Prostate gland (tissue), 2 donors: Measurements from ENCODE around the gene EID2B. TPM values are rescaled to one million over a fixed set of nuclear protein-coding genes. Genes with fewer than 3 reads are reported as not detected.
A peak's percentile ranks its signal among the peaks of the same experiment; 100 is the strongest.

Source experiments
- DNase-seq: peaks from one replicate; pipeline ENCODE4 v3.0.0-alpha.2; 2019; ENCODE audit warnings: low spot score
- H3K27ac ChIP-seq, 2 donors: fragments of 200-600 bp; sonication (generic); 2 replicates each; pipeline ENCODE4 v1.5.1; 2017 to 2019
- H3K27me3 ChIP-seq: fragments of 200-600 bp; sonication (generic); replicated peaks from 2 replicates; pipeline ENCODE4 v1.5.1; 2019; ENCODE audit not compliant: insufficient read depth
- H3K36me3 ChIP-seq, 2 donors: fragments of 200-600 bp; sonication (generic); 1 replicate in 1 of 2; 2 replicates in 1 of 2; pipeline versions ENCODE4 v1.5.1 to v1.8.1; 2017 to 2019
- H3K4me1 ChIP-seq: fragments of 200-600 bp; sonication (generic); replicated peaks from 2 replicates; pipeline ENCODE4 v1.5.1; 2019
- H3K4me3 ChIP-seq, 2 donors: fragments of 200-600 bp; sonication (generic); 2 replicates each; pipeline ENCODE4 v1.5.1; 2017 to 2019
- H3K9me3 ChIP-seq: fragments of 200-600 bp; sonication (generic); 2 replicates; pipeline ENCODE4 v1.5.1; 2017
- POLR2A ChIP-seq: fragments of 450-650 bp; IDR thresholded peaks from one replicate; pipeline ENCODE4 v1.6.1; 2016; ENCODE audit warnings: antibody characterized with exemption, mild to moderate bottlenecking
- POLR2AphosphoS5 ChIP-seq: sonication (generic); formaldehyde crosslinking; IDR thresholded peaks from one replicate; pipeline ENCODE4 v1.6.1; 2017; ENCODE audit warnings: antibody characterized with exemption
- WGBS: methylation state at CpG from one replicate; pipeline ENCODE4 v1.1.5; 2018; 5-methylcytosine and 5-hydroxymethylcytosine counted together
- intact Hi-C: fragments of 100-400 bp; cut with DNase I; formaldehyde crosslinking; loops from one replicate; pipeline ENCODE4 v1.14.2; 2022
- total RNA-seq, 2 donors: library from RNA; depleted of rRNA; stranded (reverse); fragments of >200 nt; gene quantifications; one replicate each; pipeline ENCODE4 v1.1.0, GENCODE V29; 2016
- TF ChIP-seq, protein P1 (sequence below), 4 experiments: fragments of 200-600 bp in 2 of 4; fragments of 450-650 bp in 2 of 4; sonication (generic) in 2 of 4; IDR thresholded peaks; 1 replicate in 3 of 4; 2 replicates in 1 of 4; pipeline ENCODE4 v1.5.1; 2016 to 2019; ENCODE audit warnings: antibody characterized with exemption in 4 of 4, mild to moderate bottlenecking in 2 of 4, moderate library complexity in 2 of 4

Gene EID2B
- total RNA-seq, 2 donors from 2014 or later = 2.6 to 4.5 TPM

DNA sequence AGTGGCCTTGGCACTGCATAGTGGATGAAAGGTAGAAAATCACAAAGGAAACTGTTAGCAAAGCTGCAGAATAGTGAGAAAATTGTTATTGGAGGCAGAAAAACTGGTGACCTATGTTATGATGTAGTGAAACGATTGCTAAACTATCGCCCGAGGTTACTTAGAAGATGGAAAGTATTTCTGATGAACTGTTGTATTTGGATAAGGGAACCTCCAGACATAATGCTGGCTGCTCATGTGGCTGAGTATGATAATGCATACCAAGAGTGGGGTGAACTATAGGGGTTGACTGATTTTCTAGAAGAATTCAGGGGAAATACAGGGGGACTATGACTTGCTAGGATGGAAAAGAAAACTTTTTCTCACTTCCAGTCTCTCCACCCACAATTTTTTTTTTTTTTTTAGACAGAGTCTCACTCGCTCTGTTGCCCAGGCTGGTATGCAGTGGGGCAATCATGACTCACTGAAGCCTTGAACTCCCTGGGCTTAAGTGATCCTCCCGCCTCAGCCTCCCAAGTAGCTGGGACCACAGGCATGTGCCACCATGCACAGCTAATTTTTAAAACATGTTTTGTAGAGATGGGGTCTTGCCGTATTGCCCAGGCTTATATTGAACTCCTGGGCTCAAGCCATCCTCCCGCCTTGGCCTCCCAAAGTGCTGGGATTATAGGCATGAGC lies 11.7 kb upstream of the EID2B start:
- WGBS = 90% methylated on average over 7 of the region's 7 CpGs
- Histone ChIP-seq H3K27ac (no peak overlapping the region), H3K4me1 (no peaks in the 10 kb centered on the region), H3K9me3 (no peaks in the 10 kb centered on the region), H3K27me3 (no peaks in the 10 kb centered on the region), H3K36me3 (no peaks in the 10 kb centered on the region), H3K4me3 (no peak overlapping the region)
- TF ChIP-seq POLR2A (no peak), POLR2AphosphoS5 (no peak)
- TF ChIP-seq, protein P1, sequence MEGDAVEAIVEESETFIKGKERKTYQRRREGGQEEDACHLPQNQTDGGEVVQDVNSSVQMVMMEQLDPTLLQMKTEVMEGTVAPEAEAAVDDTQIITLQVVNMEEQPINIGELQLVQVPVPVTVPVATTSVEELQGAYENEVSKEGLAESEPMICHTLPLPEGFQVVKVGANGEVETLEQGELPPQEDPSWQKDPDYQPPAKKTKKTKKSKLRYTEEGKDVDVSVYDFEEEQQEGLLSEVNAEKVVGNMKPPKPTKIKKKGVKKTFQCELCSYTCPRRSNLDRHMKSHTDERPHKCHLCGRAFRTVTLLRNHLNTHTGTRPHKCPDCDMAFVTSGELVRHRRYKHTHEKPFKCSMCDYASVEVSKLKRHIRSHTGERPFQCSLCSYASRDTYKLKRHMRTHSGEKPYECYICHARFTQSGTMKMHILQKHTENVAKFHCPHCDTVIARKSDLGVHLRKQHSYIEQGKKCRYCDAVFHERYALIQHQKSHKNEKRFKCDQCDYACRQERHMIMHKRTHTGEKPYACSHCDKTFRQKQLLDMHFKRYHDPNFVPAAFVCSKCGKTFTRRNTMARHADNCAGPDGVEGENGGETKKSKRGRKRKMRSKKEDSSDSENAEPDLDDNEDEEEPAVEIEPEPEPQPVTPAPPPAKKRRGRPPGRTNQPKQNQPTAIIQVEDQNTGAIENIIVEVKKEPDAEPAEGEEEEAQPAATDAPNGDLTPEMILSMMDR (IDR thresholded peaks at IDR 0.05) = no peak
- intact Hi-C loops = no loop called here
- no peak for DNase-seq

DNA sequence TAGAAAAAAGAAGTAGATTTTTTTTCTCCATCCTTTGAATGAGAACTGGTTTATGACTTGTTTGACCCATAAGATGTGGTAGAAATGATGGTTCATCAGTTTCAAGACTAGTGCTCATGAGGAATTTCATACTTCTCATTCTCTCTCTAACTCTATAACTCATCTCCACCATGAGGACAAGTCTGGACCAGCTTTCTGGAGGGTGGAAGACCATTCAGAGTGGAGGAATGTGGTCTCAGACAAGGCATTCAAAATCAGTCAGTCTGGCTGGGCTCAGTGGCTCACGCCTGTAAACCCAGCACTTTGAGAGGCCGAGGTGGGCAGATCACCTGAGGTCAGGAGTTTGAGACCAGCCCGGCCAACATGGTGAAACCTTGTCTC lies 10.8 kb upstream of the EID2B start:
- 57% methylated on average over 3 of the region's 3 CpGs for WGBS
- intact Hi-C loops = no loop called here
- Histone ChIP-seq H3K36me3 (no peaks in the 10 kb centered on the region), H3K4me1 (peaks cover 3% of the 10 kb centered on the region), H3K27ac (no peak overlapping the region), H3K27me3 (no peaks in the 10 kb centered on the region), H3K4me3 (no peak overlapping the region), H3K9me3 (no peaks in the 10 kb centered on the region)
- no peak for DNase-seq
- no peak for TF ChIP-seq POLR2AphosphoS5
- TF ChIP-seq, protein P1 (IDR thresholded peaks at IDR 0.05) = no peak
- no peak for TF ChIP-seq POLR2A

DNA sequence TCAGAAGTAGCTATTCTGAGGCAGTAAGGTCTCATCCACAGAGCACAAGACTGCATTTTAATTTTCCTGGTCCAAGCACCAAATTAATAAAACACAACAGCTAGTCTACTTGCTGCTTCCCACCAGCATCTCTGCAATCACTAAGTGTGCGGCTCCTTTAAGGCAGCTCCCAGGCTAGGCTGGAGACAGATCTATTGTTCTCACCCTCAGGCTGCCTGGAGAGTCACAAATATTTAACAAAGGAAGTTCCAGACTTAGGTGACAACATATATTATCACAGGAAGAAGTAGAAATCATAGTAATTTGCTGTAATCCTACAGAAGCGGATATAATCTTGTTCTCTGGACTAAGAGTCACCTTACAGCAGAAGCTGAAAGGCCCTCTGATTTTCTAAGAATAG lies 9.6 kb upstream of the EID2B start:
- no peaks in the 10 kb centered on the region for H3K9me3 ChIP-seq
- TF ChIP-seq POLR2A (no peak), POLR2AphosphoS5 (no peak)
- TF ChIP-seq, protein P1 (IDR thresholded peaks at IDR 0.05) = no peak
- DNase-seq = no peak
- intact Hi-C loops = no loop called here
- 54% methylated on average over 2 of the region's 2 CpGs for WGBS
- H3K36me3 ChIP-seq = no peaks in the 10 kb centered on the region
- no peak overlapping the region for H3K27ac ChIP-seq
- no peak overlapping the region for H3K4me3 ChIP-seq
- peaks cover 3% of the 10 kb centered on the region for H3K4me1 ChIP-seq
- H3K27me3 ChIP-seq = no peaks in the 10 kb centered on the region

DNA sequence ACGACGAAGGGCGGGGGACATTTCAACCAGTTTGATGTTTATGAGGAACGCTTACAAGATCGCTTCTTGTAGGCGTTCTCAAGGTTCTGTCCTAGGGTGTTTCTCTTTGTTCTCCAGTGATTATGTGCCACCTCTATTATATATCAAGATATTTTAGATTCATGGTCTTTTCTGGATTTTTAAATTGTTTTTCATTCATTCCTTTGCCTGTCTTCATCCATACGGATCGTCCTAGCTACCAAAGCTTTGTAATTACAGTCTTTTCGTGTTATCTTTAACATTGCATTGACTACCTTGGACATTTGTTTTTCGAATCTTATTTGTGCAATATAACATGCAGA lies 7.7 kb upstream of the EID2B start:
- Histone ChIP-seq H3K27ac (peak overlapping the region; percentile 92 to 94), H3K4me3 (peak overlapping the region in 1 of 2 donors; percentile 91), H3K9me3 (no peaks in the 10 kb centered on the region), H3K36me3 (no peaks in the 10 kb centered on the region), H3K27me3 (no peaks in the 10 kb centered on the region), H3K4me1 (peaks cover 3% of the 10 kb centered on the region)
- no peak for DNase-seq
- TF ChIP-seq, protein P1 (IDR thresholded peaks at IDR 0.05) = no peak
- TF ChIP-seq POLR2AphosphoS5 (no peak), POLR2A (no peak)
- intact Hi-C loops = no loop called here
- 5% methylated on average over 10 of the region's 10 CpGs for WGBS

DNA sequence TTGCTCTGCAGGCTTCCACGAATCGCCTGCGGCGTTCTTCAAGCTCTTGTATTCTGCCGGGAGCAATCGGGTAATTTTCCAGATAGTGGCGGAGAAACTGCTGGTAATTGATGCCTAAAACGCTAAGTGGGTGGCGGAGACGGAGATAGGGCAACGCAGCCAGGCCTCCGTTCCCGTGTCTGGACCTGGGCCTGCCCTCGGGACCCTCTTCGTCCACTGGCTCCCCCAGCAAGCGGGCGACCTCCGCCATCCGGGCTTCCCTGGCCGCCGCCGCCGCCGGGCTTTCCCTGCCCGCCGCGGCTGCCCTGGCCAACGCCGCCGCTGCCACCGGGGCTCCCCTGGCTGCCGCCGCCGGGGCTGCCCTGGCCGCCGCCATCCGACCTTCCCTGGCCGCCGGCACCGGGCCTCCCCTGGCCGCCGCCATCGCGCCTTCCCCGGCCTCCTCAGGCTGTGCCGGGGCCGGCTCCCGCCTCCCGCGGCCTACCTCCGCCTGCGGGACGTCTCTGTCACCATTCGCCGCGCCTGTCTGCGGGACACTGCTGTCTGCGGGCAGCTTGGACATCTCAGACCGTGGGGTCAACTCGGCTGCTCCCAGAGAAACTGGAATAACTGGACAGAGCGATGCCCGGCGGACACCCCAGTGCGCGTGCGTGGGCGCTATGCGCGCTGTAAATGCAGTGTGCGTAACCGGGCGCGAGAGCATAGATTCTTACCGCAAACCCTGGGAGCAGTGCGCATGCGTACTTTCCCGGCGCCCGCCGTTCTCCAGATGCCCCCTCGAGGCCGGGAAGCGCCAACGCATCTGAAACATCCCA lies 7.1 kb upstream of the EID2B start, which contains the start of gene EID2:
Gene EID2 (minus strand): TSS at position 644 of the 815 bp plus-strand sequence. CDS start 82 bp downstream, at position 562.
- Histone ChIP-seq H3K36me3 (no peaks in the 10 kb centered on the region), H3K9me3 (no peaks in the 10 kb centered on the region), H3K27me3 (no peaks in the 10 kb centered on the region), H3K4me1 (peaks cover 3% of the 10 kb centered on the region), H3K4me3 (peak within 1 kb of the TSS; percentile 75 to 91), H3K27ac (peak within 1 kb of the TSS; percentile 92 to 94)
- peak; percentile 99 for TF ChIP-seq POLR2AphosphoS5
- TF ChIP-seq, protein P1 (IDR thresholded peaks at IDR 0.05) = peak; percentile 67 to 96 (median 94)
- peak; percentile 87 for TF ChIP-seq POLR2A
- intact Hi-C loops = no loop called here
- 1% methylated on average over 51 of the region's 84 CpGs for WGBS
- DNase-seq = peak; percentile 93
